Stimulated activated naive CD4-positive, alpha-beta T cell treated with Interleukin-2 at 50 U/mL for 16 hours (primary cell): ENCODE data around the gene EDARADD.
"Not testable (repeated sequence)": the region's sequence is repeated elsewhere in the genome, so short reads cannot be mapped to it uniquely, and the experiment has no call there.

Source experiments
- DNase-seq: peaks from one replicate; lab custom pipeline; 2025; lab: John Stamatoyannopoulos, UW

Gene EDARADD

GRCh38 chr1:236489161-236489560, 95.1 kb downstream of the EDARADD start:
- not testable (repeated sequence) for DNase-seq

GRCh38 chr1:236489710-236490377, 95.8 kb downstream of the EDARADD start:
- DNase-seq, result no peak

- DNase-seq, result no peak
Measured at GRCh38 chr1:236491469-236492136, 97.5 kb downstream of the EDARADD start.

- DNase-seq, result no peak
Measured at GRCh38 chr1:236492378-236492777, 98.3 kb downstream of the EDARADD start.

- no peak for DNase-seq
Measured at GRCh38 chr1:236494082-236494481, 100.0 kb downstream of the EDARADD start.

GRCh38 chr1:236494586-236495466, 100.7 kb downstream of the EDARADD start:
- no peak for DNase-seq

- DNase-seq, result no peak
Measured at GRCh38 chr1:236495467-236496112, 101.5 kb downstream of the EDARADD start.

GRCh38 chr1:236497908-236498307, 103.8 kb downstream of the EDARADD start:
- DNase-seq, result no peak

GRCh38 chr1:236501093-236501492, 107.0 kb downstream of the EDARADD start:
- DNase-seq, result no peak

- no peak for DNase-seq
Measured at GRCh38 chr1:236502579-236502971, 108.5 kb downstream of the EDARADD start.

GRCh38 chr1:236502972-236503639, 109.0 kb downstream of the EDARADD start:
- DNase-seq, result no peak

- DNase-seq, result not testable (repeated sequence)
Measured at GRCh38 chr1:236504338-236504737, 110.3 kb downstream of the EDARADD start.

GRCh38 chr1:236507022-236507700, 113.1 kb downstream of the EDARADD start:
- no peak for DNase-seq

- DNase-seq, result no peak
Measured at GRCh38 chr1:236508593-236509027, 114.5 kb downstream of the EDARADD start.

GRCh38 chr1:236509203-236509602, 115.1 kb downstream of the EDARADD start:
- DNase-seq, result no peak

- no peak for DNase-seq
Measured at GRCh38 chr1:236509647-236510401, 115.7 kb downstream of the EDARADD start.

GRCh38 chr1:236511735-236512418, 117.8 kb downstream of the EDARADD start:
- no peak for DNase-seq

GRCh38 chr1:236514703-236515442, 120.8 kb downstream of the EDARADD start:
- DNase-seq, result no peak

- no peak for DNase-seq
Measured at GRCh38 chr1:236515443-236515958, 121.4 kb downstream of the EDARADD start.
